Measurements from ENCODE around the gene FLT3.

- TF ChIP-seq YY1 (IDR thresholded peaks at IDR 0.05; ENCODE audit: low read depth) = no peak
- TF ChIP-seq EP300 (IDR thresholded peaks at IDR 0.05; ENCODE audit: borderline replicate concordance) = no peak
- no peak for TF ChIP-seq NFIC (IDR thresholded peaks at IDR 0.05)
- TF ChIP-seq CEBPB (IDR thresholded peaks at IDR 0.05) = no peak
- TF ChIP-seq, protein P1, sequence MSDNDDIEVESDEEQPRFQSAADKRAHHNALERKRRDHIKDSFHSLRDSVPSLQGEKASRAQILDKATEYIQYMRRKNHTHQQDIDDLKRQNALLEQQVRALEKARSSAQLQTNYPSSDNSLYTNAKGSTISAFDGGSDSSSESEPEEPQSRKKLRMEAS (IDR thresholded peaks at IDR 0.05) = no peak
Observed at GRCh38 chr13:28047757-28048388, 52.5 kb downstream of the FLT3 start.

All from Ishikawa (cell line).